Measurements from ENCODE around the gene NEURL1. TPM values are rescaled to one million over a fixed set of nuclear protein-coding genes. Genes with fewer than 3 reads are reported as not detected.

Gene NEURL1
- total and polyA plus RNA-seq, 2 donors (not counting 3 experiments of a cell fraction or from before 2014, with no cell fraction given), result 0.06 to 0.22 TPM

GRCh38 chr10:103547391-103547946 lies 54.0 kb downstream of the NEURL1 start:
- Histone ChIP-seq H2AFZ (ENCODE audit: low read depth, low read length) (no peak overlapping the region), H3K9me1 (replicated peaks; ENCODE audit: control insufficient read depth, extremely low read depth, insufficient read depth, low read length) (no peaks in the 10 kb centered on the region), H3K4me2 (ENCODE audit: insufficient read depth, low read length) (no peak overlapping the region), H3K79me2 (ENCODE audit: control insufficient read depth, insufficient read depth, low read length) (no peaks in the 10 kb centered on the region), H3K27me3 (ENCODE audit: control insufficient read depth in 2 of 2, insufficient read depth in 2 of 2, low read length in 2 of 2) (no peaks in the 10 kb centered on the region), H3K4me3 (replicated peaks in 1 of 3; ENCODE audit: insufficient read depth in 1 of 3, low read depth in 1 of 3, low read length in 3 of 3) (no peak overlapping the region), H3K9ac (replicated peaks; ENCODE audit: extremely low read depth, insufficient read depth, low read length) (no peak overlapping the region), H4K20me1 (replicated peaks; ENCODE audit: control insufficient read depth, extremely low read depth, insufficient read depth, low read length) (no peaks in the 10 kb centered on the region), H3K27ac (ENCODE audit: insufficient read depth, low read depth, low read length) (no peak overlapping the region), H3K4me1 (ENCODE audit: control insufficient read depth, extremely low read depth, insufficient read depth, low read length) (peaks cover 4% of the 10 kb centered on the region), H3K9me3 (replicated peaks; ENCODE audit: control insufficient read depth, insufficient read depth, low read length) (no peaks in the 10 kb centered on the region), H3K36me3 (ENCODE audit: control insufficient read depth in 2 of 2, extremely low read depth in 1 of 2, insufficient read depth in 2 of 2, low read length in 2 of 2) (no peaks in the 10 kb centered on the region)
- FAIRE-seq, result no peak
- TF ChIP-seq CTCF (IDR thresholded peaks at IDR 0.05; ENCODE audit: extremely low read depth in 1 of 2, insufficient read depth in 1 of 2, low read depth in 1 of 2, low read length in 2 of 2), result no peak
- dilution Hi-C loops (cut with MboI; ENCODE audit: extremely low pct_ligation_motif_present, low sequenced_read_pairs) (no loop called here), intact Hi-C loops (cut with micrococcal nuclease) (no loop called here)
- ChIA-PET POLR2A (no interaction called here), CTCF (interaction anchor here (1.8 kb wide), 1 partner anchor 42 kb away, joined by 5 read pairs; no protein-coding TSS in a partner anchor)
- no peak for DNase-seq (ENCODE audit: low read depth, low spot score)
- no TSS peak for BruUV-seq (replicated peaks)

- no peak for TF ChIP-seq JUN (IDR thresholded peaks at IDR 0.05; ENCODE audit: borderline replicate concordance, insufficient read depth, insufficient read length, low read depth)
- TF ChIP-seq CTCF (IDR thresholded peaks at IDR 0.05; ENCODE audit: extremely low read depth in 1 of 2, insufficient read depth in 1 of 2, low read depth in 1 of 2, low read length in 2 of 2), result no peak
- no peak for TF ChIP-seq GATA2 (IDR thresholded peaks at IDR 0.05; ENCODE audit: insufficient read depth, insufficient read length, low read depth, low read length)
- TF ChIP-seq EZH2 (IDR thresholded peaks at IDR 0.05; ENCODE audit: borderline replicate concordance, low read depth, low read length, severe bottlenecking), result no peak
- TF ChIP-seq MAX (IDR thresholded peaks at IDR 0.05; ENCODE audit: insufficient read depth, insufficient read length), result no peak
- no peak for TF ChIP-seq POLR2A (IDR thresholded peaks at IDR 0.05; ENCODE audit: low read depth, low read length)
- no peak for TF ChIP-seq FOS (IDR thresholded peaks at IDR 0.05; ENCODE audit: borderline replicate concordance, insufficient read depth, low read length)
- no peak for TF ChIP-seq MYC (IDR thresholded peaks at IDR 0.05; ENCODE audit: low read depth, low read length)
- no peak for TF ChIP-seq POLR2AphosphoS5 (IDR thresholded peaks at IDR 0.05; ENCODE audit: insufficient read depth, low read depth, low read length)
- ChIA-PET CTCF (interaction anchor here (1.8 kb wide), 1 partner anchor 43 kb away, joined by 5 read pairs; no protein-coding TSS in a partner anchor), POLR2A (no interaction called here)
- dilution Hi-C loops (cut with MboI; ENCODE audit: extremely low pct_ligation_motif_present, low sequenced_read_pairs) (no loop called here), intact Hi-C loops (cut with micrococcal nuclease) (no loop called here)
- Histone ChIP-seq H3K4me3 (replicated peaks in 1 of 3; ENCODE audit: insufficient read depth in 1 of 3, low read depth in 1 of 3, low read length in 3 of 3) (no peak overlapping the region), H3K9me1 (replicated peaks; ENCODE audit: control insufficient read depth, extremely low read depth, insufficient read depth, low read length) (no peaks in the 10 kb centered on the region), H4K20me1 (replicated peaks; ENCODE audit: control insufficient read depth, extremely low read depth, insufficient read depth, low read length) (no peaks in the 10 kb centered on the region), H3K9me3 (replicated peaks; ENCODE audit: control insufficient read depth, insufficient read depth, low read length) (no peaks in the 10 kb centered on the region), H3K4me1 (ENCODE audit: control insufficient read depth, extremely low read depth, insufficient read depth, low read length) (peaks cover under 1% of the 10 kb centered on the region), H3K9ac (replicated peaks; ENCODE audit: extremely low read depth, insufficient read depth, low read length) (no peak overlapping the region), H3K27me3 (ENCODE audit: control insufficient read depth in 2 of 2, insufficient read depth in 2 of 2, low read length in 2 of 2) (peaks cover 0 to 2% of the 10 kb centered on the region in 2 experiments), H2AFZ (ENCODE audit: low read depth, low read length) (no peak overlapping the region), H3K36me3 (ENCODE audit: control insufficient read depth in 2 of 2, extremely low read depth in 1 of 2, insufficient read depth in 2 of 2, low read length in 2 of 2) (no peaks in the 10 kb centered on the region), H3K27ac (ENCODE audit: insufficient read depth, low read depth, low read length) (no peak overlapping the region), H3K79me2 (ENCODE audit: control insufficient read depth, insufficient read depth, low read length) (no peaks in the 10 kb centered on the region), H3K4me2 (ENCODE audit: insufficient read depth, low read length) (no peak overlapping the region)
- no peak for DNase-seq (ENCODE audit: low read depth, low spot score)
- BruUV-seq (replicated peaks), result no TSS peak
- FAIRE-seq, result no peak
These were observed 54.5 kb downstream of the NEURL1 start for GRCh38 chr10:103548006-103548405.

Data from endothelial cell of umbilical vein (primary cell).